GM15510 (cell line): ENCODE results near the gene CFAP53.
A peak's percentile ranks its signal among the peaks of the same experiment; 100 is the strongest.

ENCODE experiments used
- POLR2A ChIP-seq: IDR thresholded peaks from 3 replicates; pipeline ENCODE4 v1.6.1; 2011; ENCODE audit warnings: borderline replicate concordance; ENCODE audit not compliant: insufficient read length; ENCODE audit errors: extremely low read depth

CFAP53 gene, protein sequence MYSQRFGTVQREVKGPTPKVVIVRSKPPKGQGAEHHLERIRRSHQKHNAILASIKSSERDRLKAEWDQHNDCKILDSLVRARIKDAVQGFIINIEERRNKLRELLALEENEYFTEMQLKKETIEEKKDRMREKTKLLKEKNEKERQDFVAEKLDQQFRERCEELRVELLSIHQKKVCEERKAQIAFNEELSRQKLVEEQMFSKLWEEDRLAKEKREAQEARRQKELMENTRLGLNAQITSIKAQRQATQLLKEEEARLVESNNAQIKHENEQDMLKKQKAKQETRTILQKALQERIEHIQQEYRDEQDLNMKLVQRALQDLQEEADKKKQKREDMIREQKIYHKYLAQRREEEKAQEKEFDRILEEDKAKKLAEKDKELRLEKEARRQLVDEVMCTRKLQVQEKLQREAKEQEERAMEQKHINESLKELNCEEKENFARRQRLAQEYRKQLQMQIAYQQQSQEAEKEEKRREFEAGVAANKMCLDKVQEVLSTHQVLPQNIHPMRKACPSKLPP

DNA sequence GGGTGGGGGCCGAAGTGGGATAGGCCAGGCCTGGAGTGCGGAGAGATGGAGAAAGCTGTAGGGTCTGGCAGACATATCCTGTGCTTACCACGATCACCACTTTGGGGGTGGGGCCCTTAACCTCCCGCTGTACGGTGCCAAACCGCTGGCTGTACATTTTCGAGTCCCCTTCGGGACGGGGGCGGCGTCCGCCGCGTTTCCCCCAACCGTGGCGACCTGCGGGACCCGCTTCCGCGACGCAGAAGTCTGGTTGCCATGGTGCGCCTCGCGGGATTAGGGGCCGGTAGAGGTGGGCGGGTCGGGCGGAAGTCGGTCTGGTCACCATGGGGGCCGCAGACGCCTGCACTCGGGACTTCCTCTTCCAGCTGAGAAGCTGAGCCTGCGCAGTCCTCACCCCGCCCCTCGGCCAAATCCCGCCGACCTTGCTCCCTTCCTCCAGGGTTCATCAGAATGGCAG is at the start of gene CFAP53:
TSS of gene CFAP53 (minus strand) at position 248 of the 457 bp plus-strand sequence. CDS start at position 157, 91 bp downstream.
- TF ChIP-seq POLR2A: peak; percentile 41

DNA sequence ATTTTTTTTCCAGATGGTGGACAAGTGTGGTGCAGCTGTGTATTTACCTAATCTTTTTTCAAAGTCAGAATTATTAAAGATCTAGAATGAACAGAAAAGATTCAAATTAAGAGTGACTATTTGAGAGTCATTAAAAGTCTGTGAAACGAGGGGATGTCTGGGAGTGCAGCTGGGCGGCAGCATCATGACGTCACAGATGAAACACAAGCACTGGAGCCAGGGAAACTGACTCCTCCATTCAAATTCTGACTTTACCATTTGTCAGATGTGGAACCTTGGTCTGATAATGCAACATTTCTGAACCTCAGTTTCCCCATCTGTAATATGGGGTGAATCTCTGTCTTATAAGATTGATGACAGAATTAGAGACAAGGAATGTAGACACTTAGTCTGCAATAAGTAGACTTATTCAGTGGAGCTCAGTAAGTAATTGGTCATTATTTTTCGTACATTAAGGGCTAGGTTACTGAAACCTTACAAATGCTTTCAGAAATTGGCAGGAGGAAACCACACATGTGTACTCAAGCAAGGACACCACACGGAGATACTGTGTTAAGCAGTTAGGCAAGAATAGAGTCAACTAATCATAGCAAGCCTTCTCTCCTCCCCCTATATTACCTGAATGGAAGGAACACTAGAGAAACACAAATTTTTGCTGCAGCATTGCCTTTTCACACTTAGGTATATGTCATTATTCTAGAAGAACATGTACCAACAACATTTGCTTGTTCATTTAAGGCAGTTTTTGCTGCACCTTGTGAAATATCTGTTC is 49.0 kb upstream of the CFAP53 start:
- no peak for TF ChIP-seq POLR2A

DNA sequence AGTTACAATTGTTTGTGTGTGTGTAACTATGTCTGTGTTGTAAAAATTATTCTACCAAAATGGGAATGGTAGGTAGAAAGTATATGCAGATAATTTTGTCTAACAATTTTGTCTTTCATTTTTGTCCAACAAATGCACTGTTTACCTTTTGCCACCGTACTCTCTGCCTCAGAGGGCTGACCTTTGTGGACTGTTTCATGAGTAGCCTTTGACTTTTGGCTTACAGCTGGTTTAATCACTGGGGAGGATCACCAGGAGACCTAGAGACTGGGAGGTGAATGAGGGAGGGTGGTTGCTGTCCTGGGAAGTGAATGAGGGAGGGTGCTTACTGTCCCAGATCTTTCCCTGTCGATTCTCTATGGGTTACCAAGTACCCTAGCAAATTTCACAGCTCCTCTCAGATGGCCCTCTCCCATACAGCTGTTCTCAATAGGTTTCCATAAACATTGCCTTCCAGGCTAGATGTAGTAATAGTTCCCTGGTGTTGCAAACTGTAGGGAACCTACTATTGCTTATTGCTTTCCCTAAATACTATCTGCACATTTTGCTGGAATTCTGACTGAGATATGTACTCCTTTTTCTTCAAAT is 47.7 kb upstream of the CFAP53 start:
- TF ChIP-seq POLR2A: no peak

DNA sequence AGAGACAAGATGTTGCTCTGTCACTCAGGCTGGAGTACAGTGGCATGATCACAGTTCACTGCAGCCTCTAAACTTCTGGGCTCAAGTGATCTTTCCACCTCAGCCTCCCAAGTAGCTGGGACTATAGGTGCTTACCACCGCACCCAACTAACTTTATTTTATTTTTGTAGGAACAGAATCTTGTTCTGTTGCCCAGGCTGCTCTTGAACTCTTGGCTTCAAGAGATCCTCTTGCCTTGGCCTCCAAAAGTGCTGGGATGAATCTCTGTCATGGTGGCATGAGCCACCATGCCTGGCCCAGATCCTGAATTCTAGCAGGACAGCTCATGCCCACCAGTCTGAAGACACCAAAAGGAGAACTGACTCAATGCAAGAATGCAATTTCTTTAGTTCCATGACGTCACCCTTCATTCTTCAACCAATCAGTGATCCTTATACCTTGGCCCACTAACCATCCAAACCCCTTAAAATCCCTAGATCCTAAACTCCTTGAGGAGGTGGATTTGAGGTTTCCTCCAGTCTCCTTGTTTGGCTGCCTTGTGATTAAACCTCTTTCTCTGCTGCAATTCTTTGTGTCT is 46.8 kb upstream of the CFAP53 start:
- TF ChIP-seq POLR2A: no peak

DNA sequence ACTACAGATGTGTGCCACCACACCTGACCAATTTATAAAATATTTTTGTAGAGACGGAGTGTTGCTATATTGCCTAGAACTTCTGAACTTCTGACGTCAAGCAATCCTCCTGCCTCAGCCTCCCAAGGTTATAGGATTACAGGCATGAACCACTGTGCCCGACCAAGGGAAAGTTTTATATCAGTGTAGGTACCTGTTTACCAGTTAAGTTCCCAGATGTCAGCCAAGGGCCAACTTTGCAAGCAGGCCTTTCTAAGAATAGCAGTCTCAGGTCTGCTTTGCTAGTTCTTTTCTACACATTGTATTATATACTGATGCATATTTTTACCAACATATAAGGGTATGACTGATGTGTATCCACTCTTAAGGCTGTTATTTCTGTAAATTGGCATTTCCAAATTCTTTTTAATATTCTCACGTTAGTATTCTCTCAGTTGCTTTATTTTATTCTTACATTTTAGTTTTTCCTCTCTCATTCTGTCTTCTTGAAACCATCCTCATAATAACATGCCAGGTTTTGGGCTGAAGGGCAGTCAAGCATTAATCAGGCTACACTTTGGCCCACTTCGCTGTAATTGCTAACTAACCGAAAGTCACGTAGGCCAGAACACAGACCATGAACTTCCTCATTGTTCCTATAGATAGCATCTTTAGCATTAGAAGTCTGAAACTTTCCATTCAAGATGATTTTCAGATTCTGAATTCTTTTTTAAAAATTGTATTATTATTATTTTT is 46.2 kb upstream of the CFAP53 start:
- no peak for TF ChIP-seq POLR2A

DNA sequence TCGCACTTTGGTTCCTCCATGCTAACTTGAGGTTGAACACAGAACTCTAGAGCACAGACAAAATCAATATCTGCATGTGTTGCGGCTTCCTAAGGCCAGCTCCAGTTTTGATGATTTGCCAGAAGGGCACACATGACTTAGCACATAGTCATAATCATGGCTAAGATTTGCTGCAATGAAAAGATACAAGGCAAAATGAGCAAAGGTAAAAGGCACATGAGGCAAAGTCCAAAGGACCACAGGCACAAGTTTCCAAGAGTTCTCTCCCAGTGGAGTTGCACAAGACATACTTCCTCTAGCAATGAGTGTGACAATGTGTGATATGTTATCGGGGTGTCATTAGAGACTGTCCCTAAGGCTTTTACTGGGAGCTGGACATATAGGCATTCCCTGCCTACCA is 45.4 kb upstream of the CFAP53 start:
- no peak for TF ChIP-seq POLR2A

DNA sequence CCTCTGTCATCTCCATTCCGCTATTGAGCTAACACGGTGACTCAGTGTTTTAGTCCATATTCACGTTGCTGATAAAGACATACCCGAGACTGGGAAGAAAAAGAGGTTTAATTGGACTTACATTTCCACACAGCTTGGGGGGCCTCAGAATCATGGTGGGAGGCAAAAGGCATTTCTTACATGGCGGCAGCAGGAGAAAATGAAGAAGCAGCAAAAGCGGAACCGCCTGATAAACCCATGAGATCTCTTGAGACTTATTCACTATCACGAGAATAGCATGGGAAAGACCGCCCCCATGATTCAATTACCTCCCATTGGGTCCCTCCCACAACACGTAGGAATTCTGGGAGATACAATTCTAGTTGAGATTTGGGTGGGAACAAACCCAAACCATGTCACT is 43.8 kb upstream of the CFAP53 start:
- TF ChIP-seq POLR2A: no peak

DNA sequence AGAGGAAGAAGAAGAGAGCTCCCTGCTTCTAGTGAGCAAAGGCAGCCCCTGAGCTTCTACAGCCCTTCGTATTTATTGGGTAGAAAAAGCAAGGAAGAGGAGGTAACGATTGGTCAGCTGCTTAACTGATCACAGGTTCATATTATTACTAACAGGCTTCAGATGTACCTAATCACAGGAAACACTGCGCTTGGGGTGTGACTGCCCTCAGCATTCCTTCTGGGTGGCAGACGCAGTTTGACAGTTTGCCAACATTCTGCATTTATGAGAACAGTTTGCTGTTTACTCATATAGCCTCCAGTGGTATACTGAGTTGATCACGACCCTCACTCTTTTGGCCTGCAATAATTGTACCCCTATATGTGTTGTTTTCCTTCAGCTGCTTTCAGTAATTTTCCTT is 42.6 kb upstream of the CFAP53 start:
- TF ChIP-seq POLR2A: peak; percentile 35

DNA sequence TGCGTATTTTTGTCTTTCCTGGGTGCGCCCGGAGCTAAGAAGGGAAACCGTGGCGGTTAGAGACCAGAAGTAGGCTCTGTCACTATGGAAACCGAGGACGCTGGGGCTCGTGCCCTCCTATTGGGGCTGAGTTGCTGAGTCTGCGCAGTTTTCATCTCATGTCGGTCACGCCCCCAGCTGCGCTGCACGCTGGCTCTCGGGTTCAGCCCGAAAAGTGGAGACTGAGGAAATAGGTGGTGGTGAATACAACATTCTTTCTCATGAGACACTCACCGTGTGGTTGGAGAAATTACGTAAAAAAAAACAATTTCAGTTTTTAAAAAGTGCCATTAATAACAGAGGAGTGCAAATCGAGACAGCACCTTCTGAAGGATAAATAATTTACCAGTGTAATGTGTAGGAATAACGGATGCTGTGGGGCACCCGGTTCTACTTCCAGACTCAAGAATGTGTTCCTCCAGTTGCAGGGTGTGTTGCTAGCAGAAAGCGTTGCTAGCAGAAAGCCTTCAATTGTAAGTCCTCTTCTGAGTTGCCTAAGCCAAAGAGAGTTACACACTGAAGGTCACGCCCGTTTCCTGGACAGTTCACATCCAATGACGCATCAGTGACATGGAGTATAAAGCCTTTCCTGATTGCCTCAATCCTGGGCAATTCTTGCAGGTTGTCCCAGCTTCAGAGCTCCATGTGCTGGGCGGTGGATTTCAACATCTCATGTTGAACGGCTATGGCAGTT is 41.6 kb upstream of the CFAP53 start:
- TF ChIP-seq POLR2A: peak; percentile 64

DNA sequence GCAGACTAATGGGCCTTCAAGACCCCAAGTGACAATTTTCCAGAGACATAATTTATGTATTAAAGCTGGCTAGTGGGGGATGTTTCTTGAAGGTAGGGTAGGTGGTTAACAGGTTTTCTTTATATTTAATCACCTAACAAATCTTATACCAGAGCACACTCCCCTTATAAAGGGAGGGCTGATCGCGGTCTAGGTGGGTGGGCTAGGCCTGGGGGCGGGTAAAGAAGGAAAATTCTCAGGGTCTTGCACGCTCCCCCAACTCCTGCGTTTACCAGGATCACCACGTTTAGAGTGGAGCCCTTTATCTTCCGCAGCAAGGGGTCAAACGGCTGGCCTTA is 41.1 kb upstream of the CFAP53 start:
- no peak for TF ChIP-seq POLR2A

DNA sequence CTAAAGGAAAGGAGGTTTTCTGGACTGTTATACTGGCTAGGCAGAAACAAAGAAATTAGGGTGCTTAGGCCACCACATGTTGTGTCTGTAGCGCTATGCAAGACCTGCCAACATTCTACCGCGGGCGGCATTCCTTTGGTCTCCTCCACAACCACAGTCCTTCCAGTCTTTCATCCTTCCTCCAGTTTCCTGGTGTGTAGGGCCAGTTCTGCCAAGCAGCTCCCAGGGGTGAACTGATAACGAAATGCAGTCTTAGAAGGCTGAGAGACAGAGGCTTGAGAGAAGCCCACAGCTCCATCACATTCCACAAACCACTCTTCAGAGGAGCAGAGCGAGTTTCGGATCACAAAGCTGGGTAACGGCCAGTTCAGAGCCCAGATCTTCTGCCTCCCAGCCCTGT is 40.6 kb upstream of the CFAP53 start:
- no peak for TF ChIP-seq POLR2A

DNA sequence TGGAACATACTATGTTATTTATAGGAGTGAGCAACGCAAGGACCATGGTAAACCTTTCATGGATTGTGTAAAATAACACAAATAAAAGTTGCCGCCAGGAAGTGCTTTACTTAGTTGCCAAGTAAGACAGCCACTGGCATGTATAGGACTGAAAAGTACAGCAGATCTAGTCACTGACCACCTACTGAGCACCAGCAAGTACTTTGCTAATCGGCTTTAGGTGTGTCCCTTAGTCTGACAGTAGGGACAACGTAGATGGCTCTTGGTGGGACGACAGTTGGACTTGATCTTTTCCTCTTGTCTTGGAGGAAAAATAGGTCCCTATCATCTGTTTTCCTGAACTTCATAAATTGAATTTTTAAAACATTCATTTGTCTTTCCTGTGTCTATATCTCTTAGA is 34.8 kb upstream of the CFAP53 start:
- TF ChIP-seq POLR2A: no peak

DNA sequence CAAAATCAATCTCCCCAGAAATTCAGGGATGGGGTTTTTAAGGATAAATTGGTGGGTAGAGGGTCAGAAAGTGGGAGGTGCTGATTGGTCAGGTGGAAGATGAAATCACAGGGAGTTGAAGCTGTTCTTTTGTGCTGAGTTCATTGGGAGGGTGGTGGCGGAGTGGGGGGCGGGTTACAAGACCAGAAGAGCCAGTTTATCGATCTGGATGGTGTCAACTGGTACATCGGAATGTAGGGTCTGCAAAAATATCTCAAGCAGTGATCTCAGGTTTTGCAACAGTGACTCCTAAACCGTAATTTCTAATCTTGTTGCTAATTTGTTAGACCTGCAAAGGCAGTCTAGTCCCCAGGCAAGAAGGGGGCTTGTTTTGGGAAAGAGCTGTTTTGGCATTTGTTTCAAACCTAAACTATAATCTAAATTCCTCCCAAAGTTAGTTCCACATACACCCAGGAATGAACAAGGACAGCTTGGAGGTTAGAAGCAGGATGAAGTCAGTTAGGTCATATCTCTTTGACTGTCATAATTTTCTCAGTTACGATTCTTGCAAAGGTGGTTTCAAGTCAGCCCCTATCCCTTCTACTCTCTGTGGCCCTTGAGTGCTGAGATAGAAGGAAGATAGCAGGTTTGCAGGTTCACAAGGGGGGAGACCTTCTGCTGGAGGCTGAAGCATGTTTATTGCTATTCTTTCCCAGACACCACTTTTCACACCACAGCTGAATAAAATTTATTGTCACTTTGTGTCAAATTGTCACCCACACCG is 33.5 kb upstream of the CFAP53 start:
- TF ChIP-seq POLR2A: no peak

DNA sequence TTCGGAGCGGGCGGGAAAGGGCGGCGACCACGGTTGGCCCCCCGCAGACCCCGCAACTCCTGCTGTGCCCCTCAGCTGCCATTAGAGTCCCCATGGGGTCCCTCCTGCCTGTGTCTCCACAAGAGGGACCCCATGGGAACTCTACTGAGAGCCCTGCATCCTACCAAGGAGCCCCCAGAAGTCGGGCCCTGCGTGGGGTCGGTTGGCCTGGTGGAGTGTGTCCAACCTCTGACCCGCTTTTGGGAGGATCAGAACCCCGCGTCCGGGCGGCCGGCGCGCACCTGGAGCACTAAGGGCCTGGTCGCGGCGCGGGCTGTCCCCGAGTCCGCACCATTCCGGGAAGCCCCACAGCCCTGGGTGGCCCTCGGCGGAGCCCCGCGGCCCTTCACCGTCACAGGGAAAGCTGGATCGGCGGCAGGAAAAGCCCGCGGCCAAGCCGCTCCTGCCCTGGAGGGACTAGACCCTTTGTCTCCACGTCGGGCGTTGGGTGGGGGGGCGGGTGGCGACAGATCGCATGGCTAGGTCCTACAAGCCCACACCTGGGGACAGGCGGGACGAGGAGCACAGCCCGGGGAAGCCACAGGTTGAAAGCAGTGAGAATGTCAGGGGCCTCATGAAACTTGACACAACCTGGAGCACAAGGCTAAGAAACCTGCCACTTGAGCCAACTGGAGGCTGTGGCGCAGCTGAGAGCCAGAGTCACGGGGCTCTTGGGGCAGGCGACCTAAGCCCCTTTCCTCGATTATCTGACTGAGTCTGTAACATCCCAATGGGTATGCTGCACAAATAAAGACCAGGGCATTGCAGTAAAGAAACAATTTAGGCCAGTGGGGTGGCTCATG is 32.4 kb upstream of the CFAP53 start:
- TF ChIP-seq POLR2A: no peak
